Liver (tissue), 9 donors: ENCODE results near the gene BEX2. TPM values are rescaled to one million over a fixed set of nuclear protein-coding genes. Genes with fewer than 3 reads are reported as not detected.

Source experiments
- DNase-seq: peaks from one replicate; pipeline ENCODE4 v3.0.0-alpha.2; 2017; ENCODE audit warnings: low spot score
- H3K27ac ChIP-seq, 2 donors: one replicate each; pipeline ENCODE4 v1.7.0; 2013; ENCODE audit warnings: inconsistent platforms in 2 of 2, low read length in 2 of 2, control low read depth in 1 of 2, low read depth in 1 of 2, mild to moderate bottlenecking in 1 of 2
- H3K27me3 ChIP-seq, 4 donors: one replicate each; pipeline versions ENCODE4 v1.6.1 to v1.7.0; 2013; ENCODE audit warnings: low read length in 3 of 4, inconsistent platforms in 1 of 4, mild to moderate bottlenecking in 1 of 4, moderate library complexity in 1 of 4; ENCODE audit not compliant: control insufficient read depth in 4 of 4, insufficient read depth in 4 of 4
- H3K36me3 ChIP-seq, 4 donors: one replicate each; pipeline versions ENCODE4 v1.6.1 to v1.7.0; 2013; ENCODE audit warnings: low read length in 3 of 4, mild to moderate bottlenecking in 3 of 4, low read depth in 1 of 4, moderate library complexity in 1 of 4; ENCODE audit not compliant: control insufficient read depth in 4 of 4, insufficient read depth in 3 of 4
- H3K4me1 ChIP-seq, 4 donors: one replicate each; pipeline versions ENCODE4 v1.6.1 to v1.7.0; 2013; ENCODE audit warnings: low read length in 3 of 4, mild to moderate bottlenecking in 3 of 4, moderate library complexity in 1 of 4; ENCODE audit not compliant: control insufficient read depth in 4 of 4, insufficient read depth in 4 of 4
- H3K4me3 ChIP-seq, 3 donors: one replicate each; pipeline versions ENCODE4 v1.6.1 to v1.7.0; 2013; ENCODE audit warnings: low read length in 3 of 3, control low read depth in 1 of 3, low read depth in 1 of 3, mild to moderate bottlenecking in 1 of 3
- H3K9ac ChIP-seq, 2 donors: one replicate each; pipeline ENCODE4 v1.7.0; 2013; ENCODE audit warnings: low read length in 2 of 2, mild to moderate bottlenecking in 2 of 2, moderate library complexity in 2 of 2, control low read depth in 1 of 2, low read depth in 1 of 2
- H3K9me3 ChIP-seq, 4 donors: one replicate each; pipeline versions ENCODE4 v1.6.1 to v1.7.0; 2013; ENCODE audit warnings: low read length in 3 of 4; ENCODE audit not compliant: control insufficient read depth in 4 of 4
- EGR1 ChIP-seq, 2 donors: IDR thresholded peaks; 2 replicates each; pipeline ENCODE4 v1.6.1; 2016 to 2018; ENCODE audit warnings: antibody characterized with exemption in 2 of 2, low read depth in 2 of 2
- FOXA1 ChIP-seq: IDR thresholded peaks from 2 replicates; pipeline ENCODE4 v1.6.1; 2016; ENCODE audit warnings: antibody characterized with exemption
- HNF4A ChIP-seq, 2 donors: conservative IDR thresholded peaks; 2 replicates each; pipeline ENCODE4 v1.6.1; 2016; ENCODE audit warnings: antibody characterized with exemption in 2 of 2, mild to moderate bottlenecking in 2 of 2
- HNF4G ChIP-seq: IDR thresholded peaks from 2 replicates; pipeline ENCODE4 v1.6.1; 2016; ENCODE audit warnings: antibody characterized with exemption
- JUND ChIP-seq, 2 donors: IDR thresholded peaks; 2 replicates each; pipeline ENCODE4 v1.6.1; 2016; ENCODE audit warnings: antibody characterized with exemption in 2 of 2
- MAX ChIP-seq: IDR thresholded peaks from 2 replicates; pipeline ENCODE4 v1.6.1; 2016; ENCODE audit warnings: antibody characterized with exemption
- NR2F2 ChIP-seq: IDR thresholded peaks from 2 replicates; pipeline ENCODE4 v1.6.1; 2016; ENCODE audit warnings: antibody characterized with exemption
- REST ChIP-seq: IDR thresholded peaks from 2 replicates; pipeline ENCODE4 v1.6.1; 2016; ENCODE audit warnings: antibody characterized with exemption, mild to moderate bottlenecking
- SP1 ChIP-seq: IDR thresholded peaks from 2 replicates; pipeline ENCODE4 v1.6.1; 2018; ENCODE audit warnings: antibody characterized with exemption, mild to moderate bottlenecking
- TAF1 ChIP-seq: conservative IDR thresholded peaks from 2 replicates; pipeline ENCODE4 v1.6.1; 2016; ENCODE audit warnings: antibody characterized with exemption, mild to moderate bottlenecking
- YY1 ChIP-seq: IDR thresholded peaks from 2 replicates; pipeline ENCODE4 v1.6.1; 2016; ENCODE audit warnings: antibody characterized with exemption, mild to moderate bottlenecking
- ZBTB33 ChIP-seq: IDR thresholded peaks from 2 replicates; pipeline ENCODE4 v1.6.1; 2016; ENCODE audit warnings: antibody characterized with exemption
- WGBS: extraction: QIAGEN DNeasy Blood & Tissue Kit; methylation state at CpG from one replicate; pipeline ENCODE4 v1.1.7; 2013; 5-methylcytosine and 5-hydroxymethylcytosine counted together
- polyA plus RNA-seq, 2 donors: library from polyadenylated mRNA; stranded (reverse) in 1 of 2; unstranded in 1 of 2; fragments of 200-250 nt in 1 of 2; fragments of >200 nt in 1 of 2; fragmentation: Nextera tagmentation in 1 of 2; extraction: Ambion mirVana in 1 of 2; gene quantifications; one replicate each; pipeline versions ENCODE4 v1.2.1 to v1.2.3, GENCODE V29; 2013 to 2015
- total RNA-seq, 2 donors: library from RNA; depleted of rRNA; stranded (reverse); fragments of >200 nt; gene quantifications; one replicate each; pipeline ENCODE4 v1.2.3, GENCODE V29; 2014
- donor health status: healthy.
- donor health status: healthy.
- donor health status: healthy.
- donor health status: healthy.
- donor health status: healthy.

Gene BEX2
- total and polyA plus RNA-seq, 4 donors: 0.75 to 21.9 (median 4.0) TPM

- Histone ChIP-seq H3K4me3 (peak overlapping the region; percentile 51 to 63 (median 61)), H3K9ac (peak overlapping the region; percentile 2 to 56), H3K4me1 (no peaks in the 10 kb centered on the region), H3K9me3 (no peaks in the 10 kb centered on the region), H3K27me3 (no peaks in the 10 kb centered on the region), H3K36me3 (no peaks in the 10 kb centered on the region), H3K27ac (peak overlapping the region; percentile 23 to 82)
- WGBS: 8% methylated on average over 13 of the region's 13 CpGs
- TF ChIP-seq FOXA1 (no peak), NR2F2 (no peak), EGR1 (IDR thresholded peaks at IDR 0.05; ENCODE audit: low read depth in 2 of 2) (no peak), HNF4G (no peak), ZBTB33 (no peak), HNF4A (conservative IDR thresholded peaks at IDR 0.05) (no peak), MAX (no peak), TAF1 (no peak)
- DNase-seq: peak; percentile 44
These were observed 46.1 kb upstream of the BEX2 start for GRCh38 chrX:103356858-103357257.

GRCh38 chrX:103356130-103356798 lies 45.5 kb upstream of the BEX2 start, which contains the start of gene TCEAL9:
Gene TCEAL9, plus strand, starts transcription at chrX:103356506. Its CDS starts 1,179 bp downstream, at chrX:103357685.
- H3K9ac ChIP-seq: peak within 1 kb of the TSS; percentile 2 to 56
- peak; percentile 48 for DNase-seq
- under 1% methylated on average over 18 of the region's 18 CpGs for WGBS
- H3K36me3 ChIP-seq: no peaks in the 10 kb centered on the region
- peak within 1 kb of the TSS; percentile 23 to 82 for H3K27ac ChIP-seq
- no peaks in the 10 kb centered on the region for H3K4me1 ChIP-seq
- TF ChIP-seq TAF1 (peak; percentile 43), REST (peak; percentile 55), HNF4G (no peak)
- no peaks in the 10 kb centered on the region for H3K27me3 ChIP-seq
- no peaks in the 10 kb centered on the region for H3K9me3 ChIP-seq
- peak within 1 kb of the TSS; percentile 51 to 63 (median 61) for H3K4me3 ChIP-seq

GRCh38 chrX:103347682-103348397 lies 37.0 kb upstream of the BEX2 start:
- no peak overlapping the region for H3K9ac ChIP-seq
- no peak overlapping the region for H3K27ac ChIP-seq
- no peak for DNase-seq
- H3K4me1 ChIP-seq: no peaks in the 10 kb centered on the region
- no peaks in the 10 kb centered on the region for H3K9me3 ChIP-seq
- no peaks in the 10 kb centered on the region for H3K36me3 ChIP-seq
- WGBS: 44% methylated on average over 29 of the region's 29 CpGs
- no peak overlapping the region for H3K4me3 ChIP-seq
- peaks cover 0 to 9% (median 0%) of the 10 kb centered on the region in 4 donors for H3K27me3 ChIP-seq
- TF ChIP-seq SP1 (no peak), ZBTB33 (no peak), YY1 (no peak), HNF4A (conservative IDR thresholded peaks at IDR 0.05) (no peak), JUND (IDR thresholded peaks at IDR 0.05) (no peak), REST (no peak), NR2F2 (no peak), MAX (no peak), FOXA1 (no peak), EGR1 (IDR thresholded peaks at IDR 0.05; ENCODE audit: low read depth in 2 of 2) (no peak)
